Central memory CD8-positive, alpha-beta T cell (primary cell): Measurements from ENCODE around the gene COL2A1.

ENCODE experiments used
- ATAC-seq: fragments of 150-1000 bp; cut with Tn5 transposase; replicated peaks from 2 replicates; pipeline ENCODE4 v1.10.0; 2022; ENCODE audit warnings: mild to moderate bottlenecking, moderate FRiP score, moderate number of reproducible peaks; ENCODE audit not compliant: poor library complexity, severe bottlenecking; ENCODE audit errors: extremely low read depth
- DNase-seq, 2 donors: peaks; one replicate each; pipeline ENCODE4 v3.0.0; 2021; ENCODE audit warnings: low spot score in 2 of 2
- H3K27ac Mint-ChIP-seq: one replicate; pipeline ENCODE4 v1.8.0; 2022; ENCODE audit warnings: low read depth, mild to moderate bottlenecking, moderate library complexity, mixed read lengths
- H3K27me3 Mint-ChIP-seq: one replicate; pipeline ENCODE4 v1.8.0; 2022; ENCODE audit warnings: mixed read lengths
- H3K36me3 Mint-ChIP-seq: one replicate; pipeline ENCODE4 v1.8.0; 2022; ENCODE audit warnings: mild to moderate bottlenecking, moderate library complexity, mixed read lengths; ENCODE audit not compliant: insufficient read depth
- H3K4me1 Mint-ChIP-seq: one replicate; pipeline ENCODE4 v1.8.0; 2022; ENCODE audit warnings: mixed read lengths
- H3K4me3 Mint-ChIP-seq: one replicate; pipeline ENCODE4 v1.8.0; 2022; ENCODE audit warnings: mild to moderate bottlenecking, moderate library complexity, mixed read lengths
- H3K9me3 Mint-ChIP-seq: one replicate; pipeline ENCODE4 v1.8.0; 2022; ENCODE audit warnings: mixed read lengths

Gene COL2A1

GRCh38 chr12:47947341-47947740 lies 56.9 kb downstream of the COL2A1 start:
- DNase-seq (no peak), ATAC-seq (no peak)
- peaks cover 22% of the 10 kb centered on the region for H3K27me3 Mint-ChIP-seq
- peaks cover 3% of the 10 kb centered on the region for H3K36me3 Mint-ChIP-seq
- H3K27ac Mint-ChIP-seq = no peak overlapping the region
- H3K4me1 Mint-ChIP-seq = no peaks in the 10 kb centered on the region
- no peak overlapping the region for H3K4me3 Mint-ChIP-seq
- H3K9me3 Mint-ChIP-seq = no peaks in the 10 kb centered on the region

- Mint-ChIP-seq H3K36me3 (peaks cover 3% of the 10 kb centered on the region), H3K4me3 (no peak overlapping the region), H3K4me1 (no peaks in the 10 kb centered on the region), H3K9me3 (no peaks in the 10 kb centered on the region), H3K27ac (no peak overlapping the region), H3K27me3 (peaks cover 25% of the 10 kb centered on the region)
- DNase-seq (no peak), ATAC-seq (no peak)
Measured at GRCh38 chr12:47946413-47947323, 57.6 kb downstream of the COL2A1 start.

- Mint-ChIP-seq H3K4me1 (peaks cover 10% of the 10 kb centered on the region), H3K9me3 (no peaks in the 10 kb centered on the region), H3K27ac (no peak overlapping the region), H3K27me3 (peaks cover 39% of the 10 kb centered on the region), H3K4me3 (no peak overlapping the region), H3K36me3 (peaks cover 1% of the 10 kb centered on the region)
- no peak for ATAC-seq
- DNase-seq = no peak
Measured at GRCh38 chr12:47945341-47945728, 58.9 kb downstream of the COL2A1 start.

GRCh38 chr12:47944685-47945340 lies 59.5 kb downstream of the COL2A1 start:
- Mint-ChIP-seq H3K27ac (no peak overlapping the region), H3K4me3 (no peak overlapping the region), H3K27me3 (peaks cover 40% of the 10 kb centered on the region), H3K36me3 (peaks cover 1% of the 10 kb centered on the region), H3K9me3 (no peaks in the 10 kb centered on the region), H3K4me1 (peaks cover 10% of the 10 kb centered on the region)
- no peak for ATAC-seq
- DNase-seq = no peak

- Mint-ChIP-seq H3K4me3 (no peak overlapping the region), H3K27me3 (peaks cover 40% of the 10 kb centered on the region), H3K36me3 (peaks cover 1% of the 10 kb centered on the region), H3K4me1 (peaks cover 10% of the 10 kb centered on the region), H3K9me3 (no peaks in the 10 kb centered on the region), H3K27ac (no peak overlapping the region)
- no peak for DNase-seq
- no peak for ATAC-seq
Measured at GRCh38 chr12:47943623-47944340, 60.5 kb downstream of the COL2A1 start.

- Mint-ChIP-seq H3K4me3 (no peak overlapping the region), H3K27me3 (peaks cover 40% of the 10 kb centered on the region), H3K27ac (no peak overlapping the region), H3K4me1 (peaks cover 10% of the 10 kb centered on the region), H3K36me3 (peaks cover 1% of the 10 kb centered on the region), H3K9me3 (no peaks in the 10 kb centered on the region)
- ATAC-seq (no peak), DNase-seq (no peak)
Measured at GRCh38 chr12:47942614-47943225, 61.6 kb downstream of the COL2A1 start.

- DNase-seq (peak in 1 of 2 donors; percentile 17), ATAC-seq (no peak)
- no peak overlapping the region for H3K27ac Mint-ChIP-seq
- no peak overlapping the region for H3K4me3 Mint-ChIP-seq
- peaks cover 39% of the 10 kb centered on the region for H3K27me3 Mint-ChIP-seq
- H3K4me1 Mint-ChIP-seq = peaks cover 10% of the 10 kb centered on the region
- H3K36me3 Mint-ChIP-seq = peaks cover 1% of the 10 kb centered on the region
- no peaks in the 10 kb centered on the region for H3K9me3 Mint-ChIP-seq
Measured at GRCh38 chr12:47941871-47942613, 62.2 kb downstream of the COL2A1 start.

- Mint-ChIP-seq H3K4me3 (no peak overlapping the region), H3K27me3 (peaks cover 33% of the 10 kb centered on the region), H3K36me3 (peaks cover 1% of the 10 kb centered on the region), H3K4me1 (peaks cover 10% of the 10 kb centered on the region), H3K27ac (no peak overlapping the region), H3K9me3 (no peaks in the 10 kb centered on the region)
- DNase-seq (no peak), ATAC-seq (no peak)
Measured at GRCh38 chr12:47941475-47941780, 62.8 kb downstream of the COL2A1 start.

- H3K4me1 Mint-ChIP-seq = peaks cover 10% of the 10 kb centered on the region
- H3K27ac Mint-ChIP-seq = no peak overlapping the region
- ATAC-seq = no peak
- H3K36me3 Mint-ChIP-seq = peaks cover 1% of the 10 kb centered on the region
- no peaks in the 10 kb centered on the region for H3K9me3 Mint-ChIP-seq
- DNase-seq = no peak
- peaks cover 28% of the 10 kb centered on the region for H3K27me3 Mint-ChIP-seq
- H3K4me3 Mint-ChIP-seq = no peak overlapping the region
Measured at GRCh38 chr12:47940773-47941474, 63.4 kb downstream of the COL2A1 start.

- Mint-ChIP-seq H3K4me3 (no peak overlapping the region), H3K27me3 (peaks cover 28% of the 10 kb centered on the region), H3K36me3 (peaks cover 1% of the 10 kb centered on the region), H3K4me1 (peaks cover 10% of the 10 kb centered on the region), H3K27ac (no peak overlapping the region), H3K9me3 (no peaks in the 10 kb centered on the region)
- ATAC-seq (no peak), DNase-seq (no peak)
Measured at GRCh38 chr12:47939009-47939601, 65.2 kb downstream of the COL2A1 start.

GRCh38 chr12:47938594-47938993 lies 65.7 kb downstream of the COL2A1 start:
- no peak for DNase-seq
- Mint-ChIP-seq H3K36me3 (peaks cover 1% of the 10 kb centered on the region), H3K27ac (no peak overlapping the region), H3K4me1 (peaks cover 10% of the 10 kb centered on the region), H3K27me3 (peaks cover 24% of the 10 kb centered on the region), H3K9me3 (no peaks in the 10 kb centered on the region), H3K4me3 (no peak overlapping the region)
- ATAC-seq = no peak
